SHP77 treated with DMSO at 0.1 percent for 48 hours (cell line): ENCODE measurements around the gene CNOT6.
A peak's percentile ranks its signal among the peaks of the same experiment; 100 is the strongest.

ENCODE experiments used
- DNase-seq: peaks from one replicate; lab custom pipeline; 2025; lab: John Stamatoyannopoulos, UW

CNOT6 gene

DNA sequence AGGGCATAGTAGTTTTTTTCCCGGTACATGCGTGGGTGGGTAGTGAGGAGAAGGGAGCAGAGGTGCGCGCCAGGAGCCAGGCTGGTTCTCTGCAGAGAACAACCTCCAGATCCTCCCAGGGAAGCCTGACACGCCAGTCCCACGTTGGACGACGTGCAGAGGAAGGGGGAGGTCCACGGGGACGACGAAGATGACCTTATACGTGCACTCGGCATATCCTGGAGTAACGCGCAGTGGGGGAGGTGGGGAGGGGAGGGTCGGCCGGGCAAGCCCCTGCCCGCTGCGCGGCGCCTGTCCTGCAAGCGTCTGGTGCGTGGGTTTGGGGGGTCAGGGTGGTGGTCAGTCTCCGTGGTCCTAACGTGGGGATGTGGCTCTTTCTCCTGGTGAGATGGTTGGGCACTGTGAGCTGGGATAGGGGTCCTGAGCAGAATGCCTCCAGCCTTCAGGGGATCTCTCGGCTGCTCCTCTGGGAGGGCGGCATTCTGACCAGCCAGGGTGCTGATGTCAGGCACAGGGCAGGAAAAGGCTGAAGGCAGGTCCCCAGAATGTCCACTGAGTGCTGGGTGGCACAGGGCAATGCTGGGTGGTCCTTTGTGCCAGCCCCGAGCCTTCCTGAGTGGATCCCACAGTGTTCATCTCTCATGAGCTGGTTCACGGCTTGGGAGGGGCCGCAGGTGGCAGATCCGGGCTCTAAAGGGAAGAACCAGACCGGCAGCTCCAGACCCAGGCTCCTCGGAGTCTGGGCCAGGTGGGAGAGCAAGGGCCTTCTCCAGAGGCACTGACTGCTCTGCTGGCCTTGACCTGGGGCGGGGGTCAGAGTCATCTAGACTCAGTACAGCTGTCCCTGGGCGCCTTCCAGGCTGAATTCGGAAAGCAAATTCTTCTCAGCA, 107.7 kb downstream of the CNOT6 start:
- DNase-seq = no peak

DNA sequence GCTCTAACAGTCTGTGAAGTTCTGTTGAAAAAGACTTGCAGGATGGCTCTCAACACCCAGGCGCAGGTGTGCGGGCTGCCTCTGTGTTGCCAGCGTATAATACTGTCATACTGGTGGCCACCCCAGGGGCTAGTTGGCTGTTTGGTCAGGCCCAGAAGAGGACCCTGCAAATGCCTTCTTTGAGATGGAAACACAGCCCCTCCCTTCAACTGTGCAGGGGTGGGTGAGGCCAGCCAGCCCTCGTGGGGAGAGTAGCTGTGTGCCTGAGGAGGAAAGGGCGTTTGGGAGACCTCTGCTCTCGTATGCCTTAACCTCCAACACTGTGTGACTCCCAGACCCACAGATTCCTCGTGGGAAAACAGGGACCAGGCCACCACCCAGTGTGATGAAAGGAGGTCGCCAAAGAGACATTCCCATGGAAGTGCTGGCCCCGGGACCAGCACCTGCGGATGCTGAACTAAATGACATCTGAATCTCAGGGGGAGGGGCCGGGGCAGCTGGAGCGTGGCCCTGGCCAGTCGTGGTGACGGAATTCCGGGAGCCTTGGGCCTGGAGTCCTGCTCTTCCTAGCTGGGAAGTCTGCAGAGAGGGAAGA, 108.4 kb downstream of the CNOT6 start:
- no peak for DNase-seq

DNA sequence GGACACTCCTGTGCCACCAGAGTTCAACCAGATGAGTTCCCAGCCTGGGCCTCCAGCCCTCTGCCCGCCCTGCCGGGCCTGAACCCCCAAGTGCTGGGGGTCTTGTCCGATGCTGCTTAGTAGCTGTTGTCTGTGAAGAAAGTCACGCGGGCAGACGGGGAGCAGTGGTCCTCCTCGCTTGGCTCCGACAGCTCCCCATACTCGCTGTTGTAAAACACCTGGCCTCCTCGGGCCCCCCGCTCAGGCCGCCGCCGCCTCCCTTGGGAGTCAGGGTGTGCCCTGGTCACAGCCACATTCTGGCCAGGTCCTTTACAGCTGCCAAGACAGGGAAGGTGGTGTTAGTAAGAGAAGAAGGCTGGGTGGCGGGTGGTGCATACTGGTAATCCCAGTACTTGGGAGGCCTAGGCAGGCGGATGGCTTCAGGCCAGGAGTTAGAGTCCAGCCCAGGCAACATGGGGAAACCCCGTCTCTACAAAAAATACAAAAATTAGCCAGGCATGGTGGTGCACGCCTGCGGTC, 109.0 kb downstream of the CNOT6 start:
- no peak for DNase-seq

DNA sequence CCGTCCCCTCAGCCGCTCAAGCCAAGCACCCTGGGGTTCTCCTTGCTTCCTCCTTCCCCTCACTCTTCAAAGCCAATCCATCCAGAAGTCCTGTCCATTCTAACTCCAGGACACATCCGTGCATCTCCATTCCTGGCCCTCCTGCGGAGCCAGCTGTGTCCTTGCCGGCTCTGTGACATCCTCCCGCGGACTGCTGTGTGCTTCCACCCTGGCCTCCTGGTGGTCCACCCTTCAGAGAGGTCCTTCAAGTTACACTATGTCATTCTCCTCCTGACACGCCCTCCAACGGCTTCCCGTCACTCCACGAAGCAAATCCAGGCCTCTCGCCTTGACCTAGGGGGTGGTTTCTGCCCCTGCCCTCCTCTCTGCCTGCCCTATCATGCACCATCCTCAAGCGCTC, 110.1 kb downstream of the CNOT6 start:
- no peak for DNase-seq

DNA sequence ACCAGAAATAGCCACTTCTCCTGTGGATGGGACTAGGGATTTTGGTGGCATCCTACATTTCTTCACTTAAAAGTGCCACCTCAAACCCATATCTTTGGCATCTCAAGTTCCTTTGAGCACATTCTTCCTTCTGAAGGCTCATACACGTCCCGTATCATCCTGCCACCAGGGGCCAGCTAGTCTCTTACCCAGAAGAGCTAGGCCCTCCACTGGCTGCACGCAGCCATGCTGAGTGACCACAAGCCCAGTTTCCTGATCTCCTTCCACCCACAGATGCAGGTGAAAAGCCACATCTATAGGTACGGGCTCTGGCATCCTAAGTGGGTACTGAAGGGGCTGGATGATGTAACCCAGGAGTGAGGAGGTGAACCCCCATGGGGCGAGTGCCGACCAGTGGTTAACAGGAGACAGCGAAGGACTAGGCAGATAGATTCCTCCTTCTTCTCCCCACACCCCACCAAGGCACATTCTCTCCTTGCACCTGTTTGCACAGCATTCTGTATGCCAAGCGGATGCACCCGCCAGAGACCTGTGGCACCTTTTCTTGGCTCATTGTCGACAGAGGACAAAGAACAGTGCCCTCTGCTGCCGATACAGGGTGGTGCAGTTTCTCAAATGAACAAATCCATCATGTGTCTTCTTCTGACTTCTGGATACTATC, 111.5 kb downstream of the CNOT6 start:
- DNase-seq = peak; percentile 32

DNA sequence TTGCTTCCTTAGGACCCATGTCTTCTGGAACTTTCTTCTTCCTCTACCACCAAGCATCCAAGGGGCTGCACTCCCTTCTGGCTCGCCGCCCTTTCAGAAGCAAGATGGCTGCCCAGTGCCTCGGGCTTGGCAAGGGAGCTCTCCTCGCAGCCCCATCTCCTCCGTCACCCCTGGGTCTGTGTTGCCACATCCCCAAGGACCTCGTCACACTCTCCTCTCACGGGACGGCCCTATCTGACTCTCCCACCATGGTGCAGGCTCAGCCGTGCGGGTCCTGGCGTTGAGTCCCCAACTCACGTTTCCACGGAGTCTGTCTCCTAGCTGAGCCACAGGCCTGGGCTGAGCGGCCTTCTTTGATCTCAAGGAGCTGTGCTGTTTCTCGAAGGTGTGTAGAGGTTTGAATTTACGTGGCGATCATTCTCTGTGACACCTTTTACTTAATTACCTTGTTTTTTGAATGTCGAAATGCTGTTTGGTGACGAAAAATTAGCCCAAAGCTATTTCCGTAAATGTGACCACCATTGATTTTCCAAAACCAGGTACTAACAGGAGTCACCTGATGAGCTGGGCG, 112.1 kb downstream of the CNOT6 start:
- no peak for DNase-seq

DNA sequence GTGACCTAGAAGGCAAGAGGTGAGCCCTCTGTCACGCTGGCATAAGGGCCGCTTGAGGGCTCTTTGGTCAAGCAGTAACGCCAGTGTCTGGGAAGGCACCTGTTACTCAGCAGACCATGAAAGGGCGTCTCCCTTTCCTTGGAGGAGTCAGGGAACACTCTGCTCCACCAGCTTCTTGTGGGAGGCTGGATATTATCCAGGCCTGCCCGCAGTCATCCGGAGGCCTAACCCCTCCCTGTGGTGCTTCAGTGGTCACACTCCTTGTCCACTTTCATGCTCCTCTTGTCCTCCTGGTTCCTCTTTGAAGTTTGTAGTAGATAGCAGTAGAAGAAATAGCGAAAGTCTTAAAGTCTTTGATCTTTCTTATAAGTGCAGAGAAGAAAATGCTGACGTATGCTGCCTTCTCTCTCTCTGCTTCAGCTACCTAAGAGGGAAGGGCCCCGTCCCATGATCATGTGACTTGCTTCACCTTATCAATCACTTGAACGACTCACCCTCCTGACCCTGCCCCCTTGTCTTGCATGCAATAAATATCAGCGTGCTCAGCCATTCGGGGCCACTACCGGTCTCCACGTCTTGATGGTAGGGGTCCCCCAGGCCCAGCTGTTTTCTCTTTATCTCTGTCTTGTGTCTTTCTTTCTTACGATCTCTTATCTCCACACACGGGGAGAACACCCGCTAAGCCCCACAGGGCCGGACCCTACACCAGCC, 113.8 kb downstream of the CNOT6 start:
- DNase-seq = no peak

DNA sequence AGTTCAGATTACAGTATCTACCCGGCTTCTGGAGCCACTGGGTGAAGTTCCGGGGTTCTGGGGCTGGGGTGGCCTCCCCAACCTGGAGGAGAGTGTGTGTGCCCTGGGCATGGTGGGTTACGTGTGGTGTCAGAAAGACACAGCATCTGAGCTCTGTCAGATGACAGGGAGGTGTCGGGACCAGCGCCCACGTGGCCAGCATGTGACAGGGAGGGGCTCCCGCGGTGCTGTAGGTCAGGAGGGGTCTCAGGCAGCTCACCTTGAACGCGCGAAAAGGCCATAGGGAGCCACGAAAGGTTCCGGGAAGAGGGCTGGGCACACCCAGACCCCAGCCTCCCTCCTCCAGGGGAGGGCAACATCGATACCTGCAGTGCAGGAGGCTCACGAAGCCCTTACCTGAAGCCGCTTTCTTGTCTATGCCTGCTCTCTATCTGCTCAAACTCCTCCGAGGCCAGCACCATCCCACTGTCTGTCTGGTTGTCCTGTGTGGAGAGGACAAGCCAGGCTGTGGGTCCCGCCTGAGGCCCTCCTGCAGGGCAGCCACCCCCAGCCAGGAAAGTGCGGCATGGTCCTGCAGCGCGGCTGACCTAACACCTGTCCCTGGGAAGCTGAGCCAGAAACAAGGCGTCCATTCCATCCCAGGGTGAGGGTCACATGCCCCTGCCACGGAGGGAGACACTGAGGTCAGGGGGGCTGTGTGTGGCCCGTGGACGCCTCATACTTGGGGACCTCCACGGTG, 114.6 kb downstream of the CNOT6 start:
- no peak for DNase-seq

DNA sequence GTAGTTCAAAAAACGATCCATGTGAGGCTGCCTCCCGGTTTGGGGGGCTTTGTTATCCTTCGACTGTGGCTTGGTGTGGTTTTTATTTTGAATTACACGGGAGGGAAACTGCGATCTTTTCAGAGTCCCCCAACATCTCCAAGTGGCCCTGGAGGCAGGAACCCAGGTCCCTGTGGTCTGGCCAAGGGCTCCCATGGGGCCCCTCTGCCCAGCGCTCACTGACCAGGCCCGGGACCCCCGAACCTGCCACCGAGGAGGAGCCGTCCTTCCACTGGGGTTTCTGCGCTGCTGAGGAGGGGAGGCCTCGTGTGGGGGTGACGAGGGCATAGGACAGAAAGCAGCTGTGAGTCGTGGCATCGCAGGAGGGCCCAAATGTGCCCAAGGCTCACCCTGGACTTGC, 115.2 kb downstream of the CNOT6 start:
- no peak for DNase-seq

DNA sequence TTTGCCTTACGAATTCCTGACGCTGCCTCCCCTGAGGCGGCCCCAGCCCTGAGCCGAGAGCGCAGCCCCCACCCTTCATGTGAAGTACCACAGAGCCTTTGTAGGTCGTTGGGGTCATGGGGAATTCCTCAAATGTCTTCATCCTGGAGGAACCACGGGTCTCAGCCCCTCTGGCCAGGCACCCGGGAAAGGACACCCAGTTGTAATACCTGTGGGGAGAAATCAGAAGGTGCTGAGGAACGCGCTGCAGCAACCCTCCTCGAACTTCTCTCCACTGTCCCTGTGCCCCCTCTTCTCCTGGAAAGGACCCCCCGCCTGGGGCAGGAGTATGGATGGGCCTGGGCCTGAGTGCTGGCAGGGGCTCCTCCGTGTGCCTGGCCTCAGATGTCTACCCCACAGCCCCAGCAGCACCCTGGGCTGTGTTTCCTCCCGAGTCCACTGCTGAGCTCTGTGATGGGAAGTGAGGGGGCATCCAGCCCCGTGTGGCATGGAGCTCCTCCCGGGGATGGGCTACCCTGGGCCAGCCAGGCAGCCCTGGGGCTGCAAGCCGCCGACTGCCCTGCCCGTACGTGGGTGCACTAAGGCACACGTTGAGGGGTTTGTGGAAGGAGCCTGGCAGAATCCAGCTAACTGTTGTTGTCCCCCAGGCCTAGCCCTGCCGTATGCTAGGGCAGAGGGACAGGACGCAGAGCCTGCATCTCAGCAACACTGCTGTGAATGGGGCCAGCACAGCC, 115.8 kb downstream of the CNOT6 start:
- DNase-seq = no peak

DNA sequence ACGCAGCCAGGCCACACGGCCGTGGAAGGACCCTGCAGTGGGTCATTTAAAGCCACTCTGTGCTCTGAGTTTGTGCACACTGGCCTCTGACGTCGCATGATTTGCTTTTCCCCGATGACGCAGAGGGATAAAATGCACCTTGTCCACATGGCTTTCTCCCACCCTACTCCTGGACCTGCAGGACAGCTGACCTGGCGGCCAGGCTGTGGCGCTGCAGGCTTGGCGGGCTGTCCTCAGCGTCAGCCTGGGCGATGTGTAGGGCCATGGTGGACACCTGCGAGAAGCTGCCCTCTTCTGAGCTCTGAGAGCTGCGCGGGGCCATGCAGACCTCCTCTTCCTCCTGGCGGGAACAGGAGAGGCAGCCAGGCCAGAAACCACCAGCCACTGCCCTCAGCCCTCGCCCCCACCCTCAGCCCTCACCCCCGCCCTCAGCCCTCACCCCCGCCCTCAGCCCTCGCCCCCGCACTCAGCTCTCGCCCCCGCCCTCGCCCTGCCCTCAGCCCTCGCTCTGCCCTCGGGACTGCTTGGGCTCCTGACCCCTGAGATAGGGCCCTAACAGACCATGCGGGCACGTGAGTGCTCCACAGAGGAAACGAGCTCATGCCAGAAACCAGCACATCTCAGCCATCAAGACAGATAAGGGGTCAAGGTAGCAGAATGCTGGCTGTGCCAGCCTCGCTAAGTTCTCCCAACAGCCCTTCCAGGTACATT, 117.1 kb downstream of the CNOT6 start:
- peak; percentile 59 for DNase-seq

DNA sequence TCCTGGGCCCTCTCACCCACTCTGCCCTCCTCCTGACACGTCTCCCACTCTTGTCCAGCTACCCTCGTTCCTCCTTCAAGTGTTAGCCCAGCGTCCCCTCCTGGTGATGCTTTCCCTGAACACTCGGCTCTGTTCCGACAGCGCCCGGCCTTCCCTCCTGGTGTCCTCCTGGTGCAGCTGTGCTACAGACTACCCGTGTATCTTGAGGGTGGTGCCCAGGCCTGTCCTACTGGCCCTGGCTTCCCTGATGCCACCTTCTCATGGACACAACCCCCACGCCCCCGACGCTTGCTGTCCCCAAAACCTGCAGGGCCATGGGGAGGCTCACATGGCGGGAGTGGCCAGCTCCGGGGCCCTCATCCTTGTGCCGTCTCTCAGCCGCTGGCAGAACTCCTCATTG, 118.5 kb downstream of the CNOT6 start:
- DNase-seq = no peak

DNA sequence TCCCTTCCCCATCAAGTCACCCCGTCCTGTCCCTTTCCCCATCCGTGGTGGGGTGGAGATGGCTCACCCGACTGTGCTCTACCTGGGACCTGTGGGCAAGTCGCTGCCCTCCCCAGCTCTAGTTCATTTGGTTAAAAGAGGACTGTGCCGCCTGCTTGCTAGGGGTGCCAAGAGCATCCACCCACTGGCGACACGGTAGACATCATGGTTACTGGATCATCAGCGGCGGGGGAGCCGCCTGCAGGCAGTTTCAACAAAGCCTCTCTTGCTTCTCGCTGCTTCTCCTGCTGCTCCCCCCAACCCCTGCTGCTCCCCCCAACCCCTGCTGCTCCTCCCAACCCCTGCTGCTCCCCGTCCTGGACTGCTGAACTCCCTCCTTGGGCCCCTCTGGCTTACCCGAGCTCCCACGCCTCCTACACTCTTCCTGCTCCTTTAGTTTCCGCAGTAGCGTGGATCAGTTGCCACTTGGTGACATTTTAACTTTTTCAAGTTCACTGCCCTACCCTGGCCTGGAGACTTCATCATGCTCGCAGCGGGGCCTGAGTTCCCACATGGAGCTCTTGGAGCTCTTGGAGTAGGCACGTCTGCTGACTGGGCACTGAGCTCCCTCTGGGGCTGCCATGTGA, 119.1 kb downstream of the CNOT6 start:
- DNase-seq = no peak

DNA sequence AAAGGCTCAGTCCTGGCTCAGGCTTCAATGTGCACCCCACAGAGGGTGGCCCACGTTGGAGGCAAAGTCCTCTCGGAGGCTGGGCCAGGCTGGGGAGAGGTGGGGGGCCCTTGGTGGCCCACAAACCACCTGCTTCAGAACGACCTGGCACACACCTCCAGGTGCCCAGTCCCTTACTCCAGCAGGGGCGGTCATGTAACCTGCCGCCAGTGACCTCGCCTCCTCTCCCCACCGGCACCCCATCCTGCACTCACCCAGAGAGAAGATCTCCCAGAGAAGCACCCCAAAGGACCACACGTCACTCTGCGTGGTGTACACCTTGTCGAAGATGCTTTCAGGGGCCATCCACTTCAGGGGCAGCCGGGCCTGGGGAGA, 119.6 kb downstream of the CNOT6 start:
- no peak for DNase-seq

DNA sequence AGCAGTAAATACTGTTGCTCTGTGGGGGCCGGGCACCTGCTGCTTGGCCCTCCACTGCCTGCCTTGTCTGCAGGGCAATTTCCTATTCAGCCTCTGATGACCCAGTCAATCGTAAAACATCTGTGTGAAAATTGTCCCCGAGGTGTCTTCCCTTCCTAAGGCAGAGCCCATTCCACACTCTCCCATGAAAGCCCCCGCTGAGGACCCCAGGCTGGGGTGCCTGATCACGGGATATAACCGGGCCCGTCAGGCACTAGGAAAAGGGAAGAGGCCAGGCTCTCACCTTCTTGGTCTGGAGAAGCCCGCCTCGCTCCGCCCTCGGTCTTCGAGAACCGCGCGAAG, 124.3 kb downstream of the CNOT6 start:
- DNase-seq = no peak

DNA sequence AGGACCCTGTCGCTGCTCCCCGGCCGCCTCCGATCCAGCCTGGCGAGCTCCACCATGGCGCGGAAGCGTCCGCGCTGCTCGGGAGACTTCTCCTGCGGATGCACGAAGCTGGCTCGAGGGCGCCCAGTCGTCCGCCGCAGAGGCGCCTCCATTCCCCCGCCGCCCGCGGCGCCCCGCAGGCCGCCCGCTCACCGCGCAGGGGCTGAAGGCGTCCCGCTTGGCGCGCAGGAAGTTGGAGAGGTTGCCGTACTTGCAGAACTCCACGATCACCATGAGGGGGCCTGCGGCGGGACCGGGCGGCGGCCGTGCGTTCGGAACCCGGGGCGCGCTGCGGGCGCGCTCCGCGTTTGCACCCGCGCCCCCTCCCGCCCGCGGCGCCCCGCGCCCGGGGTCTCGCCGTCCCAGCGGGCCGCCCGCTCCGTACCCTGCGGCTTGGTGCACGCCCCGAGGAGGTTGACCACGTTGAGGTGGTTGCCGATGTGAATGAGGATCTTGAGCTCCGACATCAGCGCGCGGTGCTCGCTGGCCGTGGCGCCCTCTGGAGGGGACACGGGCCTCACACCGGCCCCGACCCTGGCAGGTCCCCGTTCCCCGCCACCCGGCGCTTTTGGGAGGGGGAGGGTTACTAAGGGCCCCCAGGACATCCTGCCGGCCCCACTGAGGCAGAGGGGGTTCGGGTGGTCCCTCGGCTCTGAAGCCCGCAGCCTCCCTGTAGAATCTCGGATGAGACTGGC, 124.8 kb downstream of the CNOT6 start:
- DNase-seq = no peak

DNA sequence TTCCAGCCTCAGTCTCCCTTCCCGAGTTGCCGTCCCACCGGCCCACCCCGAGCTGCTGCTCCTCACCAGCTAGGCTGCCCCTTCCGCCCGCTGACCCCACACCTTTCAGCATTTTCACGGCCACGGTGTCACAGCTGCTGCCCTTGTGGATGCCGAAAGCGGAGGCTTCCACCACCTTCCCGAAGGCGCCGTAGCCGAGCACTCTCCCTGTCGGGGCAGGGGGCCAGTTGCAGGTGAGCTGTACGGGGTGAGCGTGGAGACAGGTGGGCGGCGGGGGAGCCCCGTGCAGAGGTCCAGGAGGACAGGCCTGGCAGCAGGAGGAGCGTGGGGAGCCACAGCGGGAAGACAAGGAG, 125.4 kb downstream of the CNOT6 start:
- no peak for DNase-seq

DNA sequence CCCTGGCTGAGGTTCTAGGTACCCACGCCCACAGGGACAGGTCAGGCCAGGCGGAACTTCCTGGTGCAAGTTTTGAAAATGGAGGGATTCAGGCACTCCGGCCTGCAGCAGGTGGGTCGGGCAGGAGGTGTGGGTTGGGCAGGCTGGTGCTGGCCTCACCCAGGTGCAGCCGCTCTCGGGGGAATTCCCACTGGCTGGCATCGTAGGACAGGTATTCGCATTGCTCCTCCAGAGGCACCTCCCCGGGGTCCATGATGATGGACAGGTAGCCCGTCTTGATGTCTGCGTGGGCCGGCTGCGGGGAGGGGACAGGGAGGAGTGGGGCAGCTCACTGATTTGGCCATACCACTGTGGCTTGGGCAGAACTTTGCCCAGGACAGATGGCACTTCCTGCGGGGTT, 125.8 kb downstream of the CNOT6 start:
- DNase-seq = no peak

DNA sequence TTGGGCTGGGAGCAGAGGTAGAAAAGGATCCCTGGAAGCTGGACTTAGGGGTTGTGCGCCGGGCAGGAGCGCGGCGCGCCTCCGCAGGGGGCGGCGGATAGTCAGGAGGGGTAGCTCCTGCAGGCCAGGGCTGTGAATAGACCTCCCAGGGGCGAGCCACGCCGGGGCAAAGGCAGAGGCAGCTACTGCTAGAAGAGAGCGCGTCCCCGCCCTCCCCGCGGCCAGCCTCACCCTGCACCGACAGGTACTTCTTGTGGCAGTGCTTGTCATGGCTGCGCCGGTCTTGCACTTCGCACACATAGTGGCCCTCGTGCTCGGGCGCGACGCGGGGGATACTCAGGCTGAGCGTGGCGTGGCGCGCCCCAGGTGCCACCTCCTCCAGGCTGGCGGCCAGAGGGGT, 127.1 kb downstream of the CNOT6 start:
- DNase-seq = no peak
